ENCODE data around the gene DAO.

DAO gene

GRCh38 chr12:108876550-108876949, 3.3 kb upstream of the DAO start:
- no peak for DNase-seq

GRCh38 chr12:108881953-108882352, 2.1 kb downstream of the DAO start:
- no peak for DNase-seq

GRCh38 chr12:108884116-108885012, 4.5 kb downstream of the DAO start:
- DNase-seq: peak; percentile 55

- DNase-seq: no peak
These were observed 7.2 kb downstream of the DAO start for GRCh38 chr12:108886873-108887629.

GRCh38 chr12:108888031-108888430, 8.1 kb downstream of the DAO start:
- DNase-seq: no peak

- DNase-seq: no peak
These were observed 10.3 kb downstream of the DAO start for GRCh38 chr12:108890208-108890607.

GRCh38 chr12:108895220-108895802, 15.4 kb downstream of the DAO start:
- DNase-seq: no peak

- DNase-seq: no peak
These were observed 16.4 kb downstream of the DAO start for GRCh38 chr12:108896336-108896735.

- DNase-seq: no peak
These were observed 16.9 kb downstream of the DAO start for GRCh38 chr12:108896817-108897216.

GRCh38 chr12:108899145-108899544, 19.3 kb downstream of the DAO start:
- DNase-seq: no peak

GRCh38 chr12:108905725-108906124, 25.8 kb downstream of the DAO start:
- DNase-seq: no peak

GRCh38 chr12:108906971-108907370, 27.1 kb downstream of the DAO start:
- no peak for DNase-seq

GRCh38 chr12:108907839-108908351, 28.0 kb downstream of the DAO start:
- DNase-seq: no peak

GRCh38 chr12:108910336-108910735, 30.4 kb downstream of the DAO start:
- no peak for DNase-seq

- DNase-seq: no peak
These were observed 32.0 kb downstream of the DAO start for GRCh38 chr12:108911915-108912314.

- no peak for DNase-seq
These were observed 32.5 kb downstream of the DAO start for GRCh38 chr12:108912361-108912760.

- DNase-seq: no peak
These were observed 34.2 kb downstream of the DAO start for GRCh38 chr12:108914121-108914531.

- DNase-seq: no peak
These were observed 35.8 kb downstream of the DAO start for GRCh38 chr12:108915632-108916133.

- DNase-seq: no peak
These were observed 36.4 kb downstream of the DAO start for GRCh38 chr12:108916336-108916735.

- DNase-seq: no peak
These were observed 38.3 kb downstream of the DAO start for GRCh38 chr12:108918206-108918605.

GRCh38 chr12:108918960-108919642, 39.2 kb downstream of the DAO start:
- no peak for DNase-seq

GRCh38 chr12:108921946-108922345, 42.1 kb downstream of the DAO start:
- no peak for DNase-seq

- no peak for DNase-seq
These were observed 43.0 kb downstream of the DAO start for GRCh38 chr12:108922918-108923317.
